Vagina (tissue), 2 donors: ENCODE results near the gene DNAI7. TPM values are rescaled to one million over a fixed set of nuclear protein-coding genes. Genes with fewer than 3 reads are reported as not detected.

Experiments
- DNase-seq, 2 donors: peaks; one replicate each; pipeline ENCODE4 v3.0.0-alpha.2; 2017; ENCODE audit errors: extremely low spot score in 2 of 2
- H3K27ac ChIP-seq: fragments of 200-600 bp; sonication (generic); one replicate; pipeline ENCODE4 v1.5.1; 2019
- H3K27me3 ChIP-seq: fragments of 200-600 bp; sonication (generic); one replicate; pipeline ENCODE4 v1.5.1; 2019
- H3K36me3 ChIP-seq, 2 donors: fragments of 200-600 bp; sonication (generic); one replicate each; pipeline ENCODE4 v1.5.1; 2017 to 2019
- H3K4me1 ChIP-seq: fragments of 200-600 bp; sonication (generic); one replicate; pipeline ENCODE4 v1.5.1; 2019
- H3K4me3 ChIP-seq, 2 donors: fragments of 200-600 bp; sonication (generic); 1 replicate in 1 of 2; 2 replicates in 1 of 2; pipeline ENCODE4 v1.5.1; 2016 to 2019
- H3K9me3 ChIP-seq: fragments of 200-600 bp; sonication (generic); one replicate; pipeline ENCODE4 v1.5.1; 2019
- CTCF ChIP-seq, 3 experiments: fragments of 450-650 bp in 2 of 3; fragments of 200-600 bp in 1 of 3; sonication (generic) in 1 of 3; IDR thresholded peaks; one replicate each; pipeline ENCODE4 v1.5.1; 2017 to 2019; ENCODE audit warnings: antibody characterized with exemption in 3 of 3, mild to moderate bottlenecking in 2 of 3, moderate library complexity in 2 of 3
- POLR2A ChIP-seq, 2 donors: fragments of 450-650 bp; IDR thresholded peaks; one replicate each; pipeline ENCODE4 v1.6.1; 2017; ENCODE audit warnings: antibody characterized with exemption in 2 of 2, mild to moderate bottlenecking in 2 of 2, moderate library complexity in 2 of 2
- POLR2AphosphoS5 ChIP-seq, 2 donors: sonication (generic); formaldehyde crosslinking; IDR thresholded peaks; one replicate each; pipeline ENCODE4 v1.9.0; 2017; ENCODE audit warnings: antibody characterized with exemption in 2 of 2, mild to moderate bottlenecking in 2 of 2, low read depth in 1 of 2; ENCODE audit not compliant: insufficient read depth in 1 of 2
- intact Hi-C: fragments of 100-400 bp; cut with DNase I; formaldehyde crosslinking; loops from one replicate; pipeline ENCODE4 v1.15.1; 2023
- total RNA-seq: library from RNA; depleted of rRNA; stranded (reverse); fragments of >200 nt; gene quantifications from one replicate; pipeline ENCODE4 v1.2.3, GENCODE V29; 2016

DNAI7 gene
- total RNA-seq, 1 donor from 2014 or later = 3.4 TPM

GRCh38 chr12:25186788-25187402, 8.1 kb downstream of the DNAI7 start:
- Histone ChIP-seq H3K9me3 (no peaks in the 10 kb centered on the region), H3K27ac (no peak overlapping the region), H3K4me3 (no peak overlapping the region), H3K27me3 (no peaks in the 10 kb centered on the region), H3K36me3 (no peaks in the 10 kb centered on the region), H3K4me1 (no peaks in the 10 kb centered on the region)
- DNase-seq = no peak
- intact Hi-C loops = no loop called here
- TF ChIP-seq POLR2A (IDR thresholded peaks at IDR 0.05) (no peak), CTCF (IDR thresholded peaks at IDR 0.05) (no peak), POLR2AphosphoS5 (IDR thresholded peaks at IDR 0.05; ENCODE audit: insufficient read depth in 1 of 2, low read depth in 1 of 2) (no peak)

DNA sequence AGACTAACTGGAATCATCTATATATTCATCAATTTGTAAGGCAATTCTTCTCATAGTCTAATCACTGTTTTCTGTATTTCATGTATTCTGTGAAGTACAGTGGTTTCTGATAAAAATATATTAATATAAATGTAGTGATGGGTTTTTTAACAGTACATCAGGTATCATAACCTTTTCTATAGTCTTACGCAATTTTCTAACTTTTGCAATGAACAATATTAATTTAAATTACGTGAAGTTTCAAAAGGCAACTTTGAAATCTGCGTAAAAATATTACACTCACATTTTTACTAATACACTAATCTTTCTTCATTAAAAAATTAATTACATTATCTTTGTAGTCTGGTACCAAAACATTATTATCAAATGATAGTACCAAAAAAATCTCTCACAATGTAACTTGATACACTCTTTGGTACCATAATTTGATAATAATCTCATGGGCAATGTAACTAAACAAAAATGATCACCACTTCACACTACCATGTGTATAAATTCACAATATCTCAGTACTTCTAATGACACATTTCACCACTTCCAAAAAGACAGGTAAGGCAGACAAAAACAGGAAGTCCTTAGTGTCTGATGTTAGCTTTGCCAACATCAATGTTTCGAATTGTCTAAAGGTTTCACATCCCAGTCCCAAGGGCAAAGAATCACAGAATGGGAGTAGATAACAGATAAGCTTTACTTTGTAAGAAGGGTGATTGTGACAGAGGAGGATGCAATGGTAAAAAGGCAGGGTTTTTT, 8.7 kb downstream of the DNAI7 start:
- no peak for DNase-seq
- Histone ChIP-seq H3K4me3 (no peak overlapping the region), H3K4me1 (no peaks in the 10 kb centered on the region), H3K27me3 (no peaks in the 10 kb centered on the region), H3K27ac (no peak overlapping the region), H3K9me3 (no peaks in the 10 kb centered on the region), H3K36me3 (no peaks in the 10 kb centered on the region)
- TF ChIP-seq CTCF (IDR thresholded peaks at IDR 0.05) (no peak), POLR2AphosphoS5 (IDR thresholded peaks at IDR 0.05; ENCODE audit: insufficient read depth in 1 of 2, low read depth in 1 of 2) (no peak), POLR2A (IDR thresholded peaks at IDR 0.05) (no peak)
- intact Hi-C loops = no loop called here

DNA sequence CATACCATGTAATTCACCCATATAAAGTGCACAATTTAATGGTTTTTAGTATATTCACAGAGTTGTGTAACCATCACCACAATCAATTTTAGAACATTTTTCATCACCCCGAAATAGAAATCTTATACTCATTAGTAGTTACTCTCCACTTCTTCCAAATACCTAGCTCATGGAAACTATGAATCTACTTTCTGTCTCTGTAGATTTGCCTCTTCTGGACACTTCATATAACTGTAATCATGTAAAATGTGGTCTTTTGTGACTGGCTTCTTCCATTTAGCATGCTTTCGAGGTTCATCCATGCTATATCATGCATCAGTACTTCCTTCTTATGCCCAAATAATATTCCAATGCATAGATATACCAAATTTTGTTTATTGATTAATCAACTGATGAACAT, 10.8 kb downstream of the DNAI7 start:
- TF ChIP-seq CTCF (IDR thresholded peaks at IDR 0.05) = no peak
- no peak for TF ChIP-seq POLR2AphosphoS5 (IDR thresholded peaks at IDR 0.05; ENCODE audit: insufficient read depth in 1 of 2, low read depth in 1 of 2)
- no peak for TF ChIP-seq POLR2A (IDR thresholded peaks at IDR 0.05)
- no peaks in the 10 kb centered on the region for H3K27me3 ChIP-seq
- no peak for DNase-seq
- intact Hi-C loops = no loop called here
- no peak overlapping the region for H3K27ac ChIP-seq
- H3K4me3 ChIP-seq = no peak overlapping the region
- H3K4me1 ChIP-seq = no peaks in the 10 kb centered on the region
- H3K36me3 ChIP-seq = no peaks in the 10 kb centered on the region
- no peaks in the 10 kb centered on the region for H3K9me3 ChIP-seq

GRCh38 chr12:25182765-25183164, 12.2 kb downstream of the DNAI7 start:
- Histone ChIP-seq H3K4me1 (no peaks in the 10 kb centered on the region), H3K4me3 (no peak overlapping the region), H3K9me3 (no peaks in the 10 kb centered on the region), H3K27ac (no peak overlapping the region), H3K36me3 (no peaks in the 10 kb centered on the region), H3K27me3 (no peaks in the 10 kb centered on the region)
- intact Hi-C loops = no loop called here
- no peak for TF ChIP-seq CTCF (IDR thresholded peaks at IDR 0.05)
- no peak for TF ChIP-seq POLR2AphosphoS5 (IDR thresholded peaks at IDR 0.05; ENCODE audit: insufficient read depth in 1 of 2, low read depth in 1 of 2)
- TF ChIP-seq POLR2A (IDR thresholded peaks at IDR 0.05) = no peak
- DNase-seq = no peak

- TF ChIP-seq POLR2A (IDR thresholded peaks at IDR 0.05) = no peak
- no peak for TF ChIP-seq POLR2AphosphoS5 (IDR thresholded peaks at IDR 0.05; ENCODE audit: insufficient read depth in 1 of 2, low read depth in 1 of 2)
- TF ChIP-seq CTCF (IDR thresholded peaks at IDR 0.05) = no peak
- Histone ChIP-seq H3K27me3 (no peaks in the 10 kb centered on the region), H3K36me3 (no peaks in the 10 kb centered on the region), H3K4me3 (no peak overlapping the region), H3K4me1 (no peaks in the 10 kb centered on the region), H3K9me3 (no peaks in the 10 kb centered on the region), H3K27ac (no peak overlapping the region)
- intact Hi-C loops = no loop called here
- DNase-seq = no peak
These were observed 32.1 kb downstream of the DNAI7 start for GRCh38 chr12:25162866-25163265.
